ENCODE results near the gene CLTA. TPM values are rescaled to one million over a fixed set of nuclear protein-coding genes. Genes with fewer than 3 reads are reported as not detected.

The CLTA gene
- total RNA-seq, 1 experiment from 2014 or later: 269 TPM

GRCh38 chr9:36217256-36217968 lies 26.7 kb downstream of the CLTA start:
- no peak overlapping the region for H3K4me3 Mint-ChIP-seq (ENCODE audit: unreplicated experiment)
- no peak overlapping the region for H3K27ac Mint-ChIP-seq (ENCODE audit: unreplicated experiment)
- intact Hi-C loops (cut with micrococcal nuclease; ENCODE audit: unreplicated experiment): no loop called here
- Histone ChIP-seq H3K27me3 (replicated peaks; ENCODE audit: control insufficient read depth, insufficient read depth, low read length) (no peaks in the 10 kb centered on the region), H3K4me3 (ENCODE audit: low read depth, low read length) (no peak overlapping the region), H3K36me3 (ENCODE audit: control insufficient read depth, insufficient read depth, low read length) (no peaks in the 10 kb centered on the region; the same call in none of the 2 replicates), H3K9me3 (no peaks in the 10 kb centered on the region; the same call in 1 of the 2 replicates), H3K4me1 (no peaks in the 10 kb centered on the region)
- peaks cover 4% of the 10 kb centered on the region for H3K4me1 Mint-ChIP-seq (ENCODE audit: low read depth, unreplicated experiment)
- no peaks in the 10 kb centered on the region for H3K9me3 Mint-ChIP-seq (ENCODE audit: unreplicated experiment)
- POLR2A ChIA-PET: interaction anchor here (0.6 kb wide), 1 partner anchor 38 kb away, joined by 11 read pairs; no protein-coding TSS in a partner anchor
- no TSS peak for BruUV-seq (replicated peaks)
- no peak for TF ChIP-seq CTCF (IDR thresholded peaks at IDR 0.05; ENCODE audit: insufficient read depth in 1 of 2, low read depth in 1 of 2, low read length in 1 of 2, severe bottlenecking in 1 of 2, unreplicated experiment in 1 of 2)
- no peaks in the 10 kb centered on the region for H3K27me3 Mint-ChIP-seq (ENCODE audit: insufficient read depth, unreplicated experiment)
- H3K36me3 Mint-ChIP-seq (ENCODE audit: insufficient read depth, unreplicated experiment): peaks cover 57% of the 10 kb centered on the region
- CTCF ChIA-PET: no interaction called here
- no peak for DNase-seq

GRCh38 chr9:36218011-36218410 lies 27.3 kb downstream of the CLTA start:
- H3K27ac Mint-ChIP-seq (ENCODE audit: unreplicated experiment): no peak overlapping the region
- H3K36me3 ChIP-seq (ENCODE audit: control insufficient read depth, insufficient read depth, low read length): no peaks in the 10 kb centered on the region; the same call in none of the 2 replicates
- no peaks in the 10 kb centered on the region for H3K27me3 Mint-ChIP-seq (ENCODE audit: insufficient read depth, unreplicated experiment)
- TF ChIP-seq CTCF (IDR thresholded peaks at IDR 0.05; ENCODE audit: insufficient read depth in 1 of 2, low read depth in 1 of 2, low read length in 1 of 2, severe bottlenecking in 1 of 2, unreplicated experiment in 1 of 2): no peak
- DNase-seq: no peak
- H3K4me3 ChIP-seq (ENCODE audit: low read depth, low read length): no peak overlapping the region
- ChIA-PET POLR2A (interaction anchor here (0.6 kb wide), 1 partner anchor 38 kb away, joined by 11 read pairs; no protein-coding TSS in a partner anchor), CTCF (no interaction called here)
- H3K36me3 Mint-ChIP-seq (ENCODE audit: insufficient read depth, unreplicated experiment): peaks cover 62% of the 10 kb centered on the region
- no peaks in the 10 kb centered on the region for H3K9me3 Mint-ChIP-seq (ENCODE audit: unreplicated experiment)
- no peaks in the 10 kb centered on the region for H3K4me1 ChIP-seq
- H3K9me3 ChIP-seq: peaks cover 6% of the 10 kb centered on the region
- H3K4me3 Mint-ChIP-seq (ENCODE audit: unreplicated experiment): no peak overlapping the region
- intact Hi-C loops (cut with micrococcal nuclease; ENCODE audit: unreplicated experiment): no loop called here
- H3K4me1 Mint-ChIP-seq (ENCODE audit: low read depth, unreplicated experiment): peaks cover 4% of the 10 kb centered on the region
- BruUV-seq (replicated peaks): no TSS peak
- H3K27me3 ChIP-seq (replicated peaks; ENCODE audit: control insufficient read depth, insufficient read depth, low read length): no peaks in the 10 kb centered on the region

- ChIA-PET CTCF (interaction anchor here (0.5 kb wide), 1 partner anchor 10 kb away, joined by 4 read pairs; no protein-coding TSS in a partner anchor), POLR2A (interaction anchor here (0.6 kb wide), 1 partner anchor 37 kb away, joined by 11 read pairs; no protein-coding TSS in a partner anchor)
- no peak overlapping the region for H3K4me3 ChIP-seq (ENCODE audit: low read depth, low read length)
- no peaks in the 10 kb centered on the region; the same call in none of the 2 replicates for H3K36me3 ChIP-seq (ENCODE audit: control insufficient read depth, insufficient read depth, low read length)
- H3K4me1 ChIP-seq: no peaks in the 10 kb centered on the region
- no peaks in the 10 kb centered on the region for H3K27me3 ChIP-seq (replicated peaks; ENCODE audit: control insufficient read depth, insufficient read depth, low read length)
- peaks cover 62% of the 10 kb centered on the region for H3K36me3 Mint-ChIP-seq (ENCODE audit: insufficient read depth, unreplicated experiment)
- no peak overlapping the region for H3K27ac Mint-ChIP-seq (ENCODE audit: unreplicated experiment)
- H3K4me3 Mint-ChIP-seq (ENCODE audit: unreplicated experiment): no peak overlapping the region
- no peak for DNase-seq
- no peaks in the 10 kb centered on the region for H3K27me3 Mint-ChIP-seq (ENCODE audit: insufficient read depth, unreplicated experiment)
- peaks cover 6% of the 10 kb centered on the region for H3K9me3 ChIP-seq
- BruUV-seq (replicated peaks): no TSS peak
- H3K9me3 Mint-ChIP-seq (ENCODE audit: unreplicated experiment): no peaks in the 10 kb centered on the region
- peaks cover 4% of the 10 kb centered on the region for H3K4me1 Mint-ChIP-seq (ENCODE audit: low read depth, unreplicated experiment)
- intact Hi-C loops (cut with micrococcal nuclease; ENCODE audit: unreplicated experiment): no loop called here
- TF ChIP-seq CTCF (IDR thresholded peaks at IDR 0.05; ENCODE audit: insufficient read depth in 1 of 2, low read depth in 1 of 2, low read length in 1 of 2, severe bottlenecking in 1 of 2, unreplicated experiment in 1 of 2): no peak
These were observed 27.7 kb downstream of the CLTA start for GRCh38 chr9:36218411-36218901.

Data from Caco-2 (cell line).